Measurements from ENCODE around the gene VDR.
"Not testable (repeated sequence)": the region's sequence is repeated elsewhere in the genome, so short reads cannot be mapped to it uniquely, and the experiment has no call there.

Gene VDR

DNA sequence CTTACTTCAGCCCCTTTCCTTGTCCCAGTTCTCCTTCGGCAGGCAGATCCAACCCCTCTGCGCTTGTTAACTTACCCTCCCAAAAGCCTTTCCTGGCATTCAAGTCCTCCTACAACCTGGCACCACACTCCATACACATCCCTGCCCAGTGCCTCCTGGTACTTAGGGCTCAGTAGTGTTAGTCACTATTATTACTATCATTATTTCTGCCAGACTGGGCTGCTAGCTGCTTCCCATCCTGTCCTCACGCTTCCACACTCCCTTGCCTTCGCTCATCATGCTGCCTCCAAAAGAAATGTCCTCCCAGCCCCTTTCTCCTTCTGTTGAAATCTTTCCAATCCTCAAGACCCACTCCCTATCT is 83.5 kb downstream of the VDR start:
- no peak for TF ChIP-seq JUND (IDR thresholded peaks at IDR 0.05; ENCODE audit: low read depth)
- in situ Hi-C loops (cut with HindIII; ENCODE audit: low pct_unique_long_range_greater_than_20kb, low sequenced_read_pairs): no loop called here
- DNase-seq (ENCODE audit: low read depth in 1 of 2, low spot score in 1 of 2): no peak

GRCh38 chr12:47820631-47821345 is 84.0 kb downstream of the VDR start:
- in situ Hi-C loops (cut with HindIII; ENCODE audit: low pct_unique_long_range_greater_than_20kb, low sequenced_read_pairs): no loop called here
- TF ChIP-seq JUND (IDR thresholded peaks at IDR 0.05; ENCODE audit: low read depth): peak; percentile 93
- peak; percentile 87 to 90 for DNase-seq (ENCODE audit: low read depth in 1 of 2, low spot score in 1 of 2)

- TF ChIP-seq JUND (IDR thresholded peaks at IDR 0.05; ENCODE audit: low read depth): no peak
- in situ Hi-C loops (cut with HindIII; ENCODE audit: low pct_unique_long_range_greater_than_20kb, low sequenced_read_pairs): no loop called here
- peak; percentile 85 to 90 for DNase-seq (ENCODE audit: low read depth in 1 of 2, low spot score in 1 of 2)
Observed at GRCh38 chr12:47819896-47820630, 84.7 kb downstream of the VDR start, which contains the start of gene HDAC7. TSS of gene HDAC7 (minus strand) at chr12:47819903. CDS start at chr12:47819785, 118 bp downstream.

GRCh38 chr12:47819138-47819895 is 85.5 kb downstream of the VDR start:
- in situ Hi-C loops (cut with HindIII; ENCODE audit: low pct_unique_long_range_greater_than_20kb, low sequenced_read_pairs): no loop called here
- DNase-seq (ENCODE audit: low read depth in 1 of 2, low spot score in 1 of 2): peak; percentile 44 to 54
- no peak for TF ChIP-seq JUND (IDR thresholded peaks at IDR 0.05; ENCODE audit: low read depth)

- no peak for DNase-seq (ENCODE audit: low read depth in 1 of 2, low spot score in 1 of 2)
- in situ Hi-C loops (cut with HindIII; ENCODE audit: low pct_unique_long_range_greater_than_20kb, low sequenced_read_pairs): no loop called here
- TF ChIP-seq JUND (IDR thresholded peaks at IDR 0.05; ENCODE audit: low read depth): no peak
Observed at GRCh38 chr12:47818467-47819137, 86.2 kb downstream of the VDR start.

DNA sequence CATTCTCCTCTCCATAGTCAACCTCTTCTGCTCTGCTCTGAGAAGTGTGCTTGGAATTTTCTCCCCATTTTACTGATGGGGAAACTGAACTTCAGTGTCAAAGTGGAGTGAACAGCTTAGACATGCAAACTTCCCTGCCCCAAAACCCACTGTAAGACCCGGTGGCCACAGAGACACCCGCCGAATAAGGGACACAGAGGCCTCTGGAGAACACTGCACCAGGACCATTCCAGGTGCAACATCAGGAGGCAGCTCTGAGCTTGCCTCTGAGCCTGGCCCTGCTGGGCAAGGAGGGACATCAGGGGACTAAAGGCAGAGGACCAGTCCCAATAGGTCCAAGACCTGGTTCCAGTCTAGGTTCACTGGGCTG is 86.8 kb downstream of the VDR start:
- in situ Hi-C loops (cut with HindIII; ENCODE audit: low pct_unique_long_range_greater_than_20kb, low sequenced_read_pairs): no loop called here
- DNase-seq (ENCODE audit: low read depth in 1 of 2, low spot score in 1 of 2): no peak
- TF ChIP-seq JUND (IDR thresholded peaks at IDR 0.05; ENCODE audit: low read depth): no peak

DNA sequence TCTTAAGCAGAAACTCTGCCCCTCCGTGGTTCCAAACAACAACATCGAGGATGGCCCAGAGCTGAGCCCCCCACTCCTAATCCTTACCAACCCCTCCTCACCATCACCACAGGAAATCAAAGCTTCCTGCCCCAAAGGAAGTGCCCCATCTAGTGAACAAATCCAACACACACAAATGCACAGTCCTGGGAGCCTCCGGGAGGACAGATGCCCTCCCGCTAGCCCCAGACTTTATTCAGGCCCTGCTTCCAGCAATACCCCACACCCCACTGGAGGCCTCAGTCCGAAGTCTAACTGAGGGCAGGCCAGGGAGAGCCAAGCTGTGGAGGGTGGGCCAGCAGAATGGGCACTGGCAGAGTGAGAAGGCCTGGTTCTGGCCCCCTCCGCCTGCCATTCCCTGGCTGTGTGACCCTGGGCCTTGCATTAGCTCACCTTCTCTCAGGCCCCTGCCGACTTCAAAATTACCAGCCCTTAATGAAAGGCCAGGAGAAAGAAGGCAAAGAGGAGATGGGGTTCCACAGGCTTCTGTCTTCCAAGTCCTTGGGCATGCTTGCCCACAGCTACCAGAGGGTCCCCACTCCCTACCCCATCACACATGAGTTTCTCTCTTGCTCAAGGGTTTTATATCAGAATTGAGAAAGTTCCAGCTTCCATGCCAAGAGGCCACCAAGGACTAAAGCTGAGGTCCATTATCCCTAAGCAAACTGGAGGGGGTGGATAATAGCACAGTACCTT is 87.4 kb downstream of the VDR start:
- TF ChIP-seq JUND (IDR thresholded peaks at IDR 0.05; ENCODE audit: low read depth): no peak
- in situ Hi-C loops (cut with HindIII; ENCODE audit: low pct_unique_long_range_greater_than_20kb, low sequenced_read_pairs): no loop called here
- DNase-seq (ENCODE audit: low read depth in 1 of 2, low spot score in 1 of 2): no peak

DNA sequence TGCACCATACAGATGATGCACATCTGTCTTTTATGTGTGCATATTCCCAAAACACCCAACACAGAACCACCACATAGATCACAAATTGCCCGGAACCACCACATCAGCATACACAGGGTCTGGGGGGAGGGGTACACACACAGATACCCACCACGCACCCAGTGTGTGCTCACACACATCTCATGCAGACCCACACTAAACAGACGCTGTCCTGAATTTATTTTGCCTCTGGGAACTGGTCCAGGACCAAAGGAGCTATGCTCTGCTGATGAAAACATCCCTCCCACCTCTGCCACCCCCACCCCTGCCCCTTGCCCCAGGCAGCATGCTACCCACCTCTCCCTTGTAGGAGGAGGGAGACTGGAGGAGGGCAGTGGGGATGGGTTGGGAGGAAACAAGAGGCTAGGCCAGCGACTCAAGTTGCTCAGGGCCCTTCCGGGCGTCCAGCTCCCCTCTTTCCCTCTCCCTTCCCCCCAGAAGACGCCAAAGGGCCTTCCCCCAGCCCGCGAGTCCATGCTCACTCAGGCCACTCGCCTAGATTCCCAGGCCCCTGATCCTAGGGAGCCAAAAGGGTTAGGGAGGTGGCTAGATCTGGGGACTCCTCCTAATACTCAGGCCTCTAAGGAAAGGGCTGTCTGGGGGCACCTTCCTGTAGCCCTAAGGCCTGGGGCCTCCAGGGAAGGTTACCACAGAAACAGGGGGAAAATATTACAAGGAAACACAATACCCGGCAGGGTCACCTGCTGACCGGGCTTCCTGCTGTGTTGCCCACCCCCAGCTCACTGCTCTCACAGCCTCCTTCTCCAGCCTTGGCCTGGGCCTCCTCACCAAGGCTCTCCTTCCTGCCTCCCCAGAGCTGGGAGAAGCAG is 88.2 kb downstream of the VDR start:
- TF ChIP-seq JUND (IDR thresholded peaks at IDR 0.05; ENCODE audit: low read depth): no peak
- in situ Hi-C loops (cut with HindIII; ENCODE audit: low pct_unique_long_range_greater_than_20kb, low sequenced_read_pairs): no loop called here
- DNase-seq (ENCODE audit: low read depth in 1 of 2, low spot score in 1 of 2): no peak

DNA sequence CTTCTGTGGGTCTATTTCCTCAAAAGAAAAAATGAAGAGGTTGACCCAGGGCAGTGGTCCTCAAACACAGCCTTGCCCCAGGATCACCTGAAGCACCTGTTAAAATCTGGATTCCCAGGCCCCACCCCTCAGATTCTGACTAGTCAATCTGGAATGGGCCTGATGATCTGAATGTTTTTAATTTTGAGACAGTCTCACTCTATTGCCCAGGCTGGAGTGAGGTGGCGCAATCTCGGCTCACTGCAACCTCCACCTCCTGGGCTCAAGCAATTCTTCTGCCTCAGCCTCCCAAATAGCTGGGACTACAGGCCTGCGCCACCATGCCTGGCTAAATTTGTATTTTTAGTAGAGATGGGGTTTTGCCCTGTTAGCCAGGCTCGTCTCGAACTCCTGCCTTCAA is 89.3 kb downstream of the VDR start:
- DNase-seq (ENCODE audit: low read depth in 1 of 2, low spot score in 1 of 2); in situ Hi-C loops (cut with HindIII; ENCODE audit: low pct_unique_long_range_greater_than_20kb, low sequenced_read_pairs): not testable (repeated sequence)

DNA sequence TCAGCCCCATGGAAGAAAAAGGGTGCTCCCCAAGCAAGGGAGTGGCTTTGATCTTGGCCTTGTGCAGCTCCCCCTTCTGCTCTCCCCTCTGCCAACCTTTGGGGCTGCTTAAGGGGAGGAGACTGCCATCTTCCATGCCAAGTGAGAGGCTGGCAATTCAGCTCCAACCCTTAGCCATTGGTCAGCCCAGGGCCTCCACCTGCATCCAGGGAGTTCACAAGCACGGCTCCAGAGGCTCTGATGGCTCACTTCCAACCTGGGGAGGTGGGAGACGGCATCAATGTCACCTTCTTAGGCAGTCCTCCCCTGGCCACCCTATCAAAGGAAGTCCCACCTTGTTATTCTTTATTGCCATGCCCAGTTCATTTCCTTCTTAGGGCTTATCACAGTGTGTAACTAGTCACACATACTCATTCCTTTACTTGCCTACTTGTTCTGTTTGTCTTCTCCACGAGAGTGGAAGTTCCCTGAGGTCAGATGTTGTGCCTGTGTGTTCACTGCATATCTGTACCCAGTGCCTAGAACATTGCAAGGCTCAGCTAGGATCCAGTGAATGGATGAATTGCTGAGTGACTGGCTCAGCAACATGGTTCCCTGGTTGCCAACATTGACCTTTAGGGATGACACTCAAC is 90.1 kb downstream of the VDR start:
- no peak for DNase-seq (ENCODE audit: low read depth in 1 of 2, low spot score in 1 of 2)
- in situ Hi-C loops (cut with HindIII; ENCODE audit: low pct_unique_long_range_greater_than_20kb, low sequenced_read_pairs): no loop called here
- no peak for TF ChIP-seq JUND (IDR thresholded peaks at IDR 0.05; ENCODE audit: low read depth)
